MM.1S (cell line): ENCODE measurements around the gene CDKL5.

Experiments
- CTCF ChIP-seq: fragments of 300-600 bp; sonication (generic); IDR thresholded peaks from 2 replicates; pipeline ENCODE4 v1.5.1; 2016; ENCODE audit warnings: antibody characterized with exemption, low read length, mixed read lengths
- EZH2 ChIP-seq: fragments of 300-600 bp; sonication (generic); optimal IDR thresholded peaks from 2 replicates; pipeline ENCODE3; 2017; ENCODE audit warnings: low read depth, mild to moderate bottlenecking, antibody characterized with exemption, low read length, mixed read lengths
- EZH2phosphoT487 ChIP-seq: fragments of 300-600 bp; sonication (generic); IDR thresholded peaks from 2 replicates; pipeline ENCODE4 v1.6.1; 2018; ENCODE audit warnings: antibody characterized with exemption, low read length

- TF ChIP-seq CTCF (no peak), EZH2 (no peak), EZH2phosphoT487 (no peak)
Observed at GRCh38 chrX:18638398-18638797, 213.0 kb downstream of the CDKL5 start.
